Omental fat pad (tissue), 4 donors: ENCODE results near the gene LRP5. TPM values are rescaled to one million over a fixed set of nuclear protein-coding genes. Genes with fewer than 3 reads are reported as not detected.

Experiments used
- ATAC-seq: fragments of 150-250 bp; one replicate; pipeline ENCODE4 v1.9.1; 2016; ENCODE audit warnings: mild to moderate bottlenecking, moderate library complexity; ENCODE audit not compliant: low FRiP score
- DNase-seq: peaks from one replicate; pipeline ENCODE4 v3.0.0-alpha.2; 2019; ENCODE audit warnings: low spot score
- small RNA-seq: library from RNA; depleted of rRNA; stranded (forward); fragments of <200 nt; gene quantifications from one replicate; pipeline ENCODE3, GENCODE V24; 2016
- total RNA-seq, 4 donors: library from RNA; depleted of rRNA; stranded (reverse); fragments of >200 nt; gene quantifications; one replicate each; pipeline ENCODE4 v1.1.0, GENCODE V29; 2016
- TF ChIP-seq, protein P1 (sequence below), 3 donors: fragments of 450-650 bp; IDR thresholded peaks; one replicate each; pipeline ENCODE4 v1.5.1; 2016 to 2017; ENCODE audit warnings: antibody characterized with exemption in 3 of 3, mild to moderate bottlenecking in 3 of 3, moderate library complexity in 2 of 3

Gene LRP5
- total RNA-seq, 4 donors from 2014 or later = 18.0 to 44.5 (median 34.6) TPM

DNA sequence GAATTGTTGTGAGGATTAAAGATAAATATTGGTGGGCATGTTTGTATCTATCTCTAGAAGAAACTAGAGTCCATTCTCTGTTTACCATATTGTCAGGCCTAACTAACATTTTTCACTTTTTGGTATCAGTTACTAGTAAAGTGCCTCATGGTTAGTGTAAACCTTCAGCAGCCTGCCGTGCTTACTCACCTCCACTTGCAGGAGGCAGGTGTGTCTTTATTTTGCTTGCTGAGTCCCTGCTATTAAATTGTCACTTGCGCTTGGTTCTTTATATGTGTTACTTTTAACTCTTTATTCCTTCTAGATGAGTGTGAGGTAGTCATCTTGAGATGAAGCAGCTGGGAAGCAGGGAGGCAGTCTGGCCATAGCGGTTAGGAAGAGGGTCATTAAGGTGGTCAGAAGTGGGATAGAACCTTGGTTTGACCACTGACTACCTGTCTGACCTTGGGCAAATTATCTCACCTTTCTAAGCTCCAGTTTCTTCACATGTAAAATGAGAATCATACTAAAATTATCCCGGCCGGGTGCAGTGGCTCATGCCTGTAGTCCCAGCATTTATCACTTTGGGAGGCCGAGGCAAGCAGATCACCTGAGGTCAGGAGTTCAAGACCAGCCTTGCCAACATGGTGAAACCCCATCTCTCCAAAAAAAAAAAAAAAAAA lies 169.3 kb downstream of the LRP5 start:
- ATAC-seq = no peak
- TF ChIP-seq, protein P1, sequence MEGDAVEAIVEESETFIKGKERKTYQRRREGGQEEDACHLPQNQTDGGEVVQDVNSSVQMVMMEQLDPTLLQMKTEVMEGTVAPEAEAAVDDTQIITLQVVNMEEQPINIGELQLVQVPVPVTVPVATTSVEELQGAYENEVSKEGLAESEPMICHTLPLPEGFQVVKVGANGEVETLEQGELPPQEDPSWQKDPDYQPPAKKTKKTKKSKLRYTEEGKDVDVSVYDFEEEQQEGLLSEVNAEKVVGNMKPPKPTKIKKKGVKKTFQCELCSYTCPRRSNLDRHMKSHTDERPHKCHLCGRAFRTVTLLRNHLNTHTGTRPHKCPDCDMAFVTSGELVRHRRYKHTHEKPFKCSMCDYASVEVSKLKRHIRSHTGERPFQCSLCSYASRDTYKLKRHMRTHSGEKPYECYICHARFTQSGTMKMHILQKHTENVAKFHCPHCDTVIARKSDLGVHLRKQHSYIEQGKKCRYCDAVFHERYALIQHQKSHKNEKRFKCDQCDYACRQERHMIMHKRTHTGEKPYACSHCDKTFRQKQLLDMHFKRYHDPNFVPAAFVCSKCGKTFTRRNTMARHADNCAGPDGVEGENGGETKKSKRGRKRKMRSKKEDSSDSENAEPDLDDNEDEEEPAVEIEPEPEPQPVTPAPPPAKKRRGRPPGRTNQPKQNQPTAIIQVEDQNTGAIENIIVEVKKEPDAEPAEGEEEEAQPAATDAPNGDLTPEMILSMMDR (IDR thresholded peaks at IDR 0.05) = no peak

DNA sequence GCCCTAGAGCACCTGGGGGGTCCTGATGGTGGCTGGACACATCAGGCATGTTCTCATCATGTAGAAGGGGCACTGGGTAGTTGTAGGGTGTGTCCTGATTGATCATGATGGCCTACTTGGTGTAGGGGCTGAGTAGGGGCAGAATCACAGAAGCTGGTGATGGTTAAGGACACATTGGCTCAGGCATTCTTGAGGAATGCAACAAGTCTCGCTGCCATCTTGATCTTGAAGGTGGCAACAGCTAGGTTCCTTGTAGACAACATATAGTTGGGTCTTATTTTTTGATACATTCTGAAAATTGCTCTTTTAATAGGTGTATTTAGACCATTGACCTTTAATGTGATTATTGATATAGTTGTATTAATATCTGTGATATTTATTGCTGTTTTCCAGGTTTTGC lies 176.2 kb downstream of the LRP5 start:
- TF ChIP-seq, protein P1 (IDR thresholded peaks at IDR 0.05) = no peak
- no peak for DNase-seq
- ATAC-seq = no peak

More for the DNA sequence above, 169.3 kb downstream of the LRP5 start:
- no peak for DNase-seq

DNA sequence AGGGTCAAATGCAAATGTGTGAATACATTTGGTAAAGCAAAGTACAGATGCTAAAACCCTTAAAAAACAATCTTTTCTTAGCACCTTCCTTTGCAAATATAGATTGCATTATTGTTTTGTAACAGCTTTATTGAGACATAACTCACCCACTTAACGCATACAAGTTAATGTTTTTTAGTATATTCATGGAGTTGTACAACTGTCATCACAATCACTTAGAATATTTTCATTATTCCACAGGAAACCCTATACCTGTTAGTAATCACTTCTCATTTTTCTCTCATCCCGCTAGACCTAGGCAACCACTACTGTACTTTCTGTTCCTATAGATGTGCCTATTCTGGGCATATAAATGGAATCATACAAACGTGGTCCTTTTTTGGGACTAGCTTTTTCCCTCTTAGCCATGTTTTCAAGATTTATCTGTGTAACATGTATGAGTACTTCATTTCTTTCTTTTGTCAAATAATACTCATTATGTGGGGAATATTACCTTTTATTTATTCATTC lies 182.9 kb downstream of the LRP5 start:
- DNase-seq = no peak
- TF ChIP-seq, protein P1 (IDR thresholded peaks at IDR 0.05) = no peak

GRCh38 chr11:68495872-68496271 lies 183.5 kb downstream of the LRP5 start:
- no peak for DNase-seq
- no peak for ATAC-seq
- TF ChIP-seq, protein P1 (IDR thresholded peaks at IDR 0.05) = no peak

More for the DNA sequence above, 182.9 kb downstream of the LRP5 start:
- no peak for ATAC-seq

DNA sequence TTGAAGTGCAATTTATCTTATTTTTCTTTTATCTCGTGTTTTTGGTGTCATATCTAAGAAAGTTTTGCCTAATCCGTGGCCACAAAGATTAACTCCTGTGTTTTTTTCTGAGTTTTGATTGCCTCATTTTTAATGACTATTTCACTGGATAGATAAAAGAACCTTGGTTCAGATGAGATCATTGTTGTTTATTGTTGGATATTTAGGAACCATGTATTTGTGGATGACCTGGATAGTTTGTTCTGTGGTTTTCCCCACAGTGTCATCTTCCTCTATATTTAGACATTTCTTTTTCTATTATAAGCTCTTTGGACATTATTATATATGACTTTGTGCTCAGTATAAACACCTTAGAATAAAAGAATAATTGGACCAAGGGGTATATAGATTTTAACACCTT lies 185.4 kb downstream of the LRP5 start:
- TF ChIP-seq, protein P1 (IDR thresholded peaks at IDR 0.05) = no peak
- ATAC-seq = no peak

DNA sequence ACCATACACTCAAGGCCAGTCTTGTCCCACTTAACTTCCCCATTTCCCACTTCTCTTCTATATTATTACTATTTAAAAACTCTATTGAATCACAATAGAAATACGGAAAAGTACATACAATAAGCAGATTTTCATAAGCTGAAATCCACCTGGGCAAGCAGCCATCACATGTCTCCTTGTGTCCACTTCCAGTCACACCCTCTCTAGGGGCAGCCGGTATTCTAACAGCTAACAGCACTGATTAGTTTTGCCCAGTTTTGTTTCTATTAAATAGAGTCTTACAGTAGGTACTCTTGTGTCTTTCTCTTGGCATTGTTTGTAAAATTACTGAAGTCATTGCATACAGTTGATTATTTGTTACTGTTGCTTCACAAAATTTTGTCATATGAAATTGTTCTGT lies 185.9 kb downstream of the LRP5 start:
- TF ChIP-seq, protein P1 (IDR thresholded peaks at IDR 0.05) = no peak
- DNase-seq (no peak), ATAC-seq (no peak)

More for the DNA sequence above, 185.4 kb downstream of the LRP5 start:
- no peak for DNase-seq

Small RNAs within 50 kb of the gene (small RNA-seq; reads per million reads assigned to genes)
- not detected for gene NDUFA3P2

Other genes with a start within 250 kb of the LRP5 start
- 10 to 100 TPM; 27.7 to 72.5 (median 33.3) TPM for gene CHKA, start 191.2 kb upstream of the LRP5 start, total RNA-seq
- gene KMT5B, start 99.3 kb upstream of the LRP5 start, total RNA-seq = 10 to 100 TPM; 19.5 to 47.1 (median 32.1) TPM
- 10 to 100 TPM; 16.4 to 31.2 (median 23.8) TPM for gene C11orf24, start 40.6 kb upstream of the LRP5 start, total RNA-seq
- 100 to 1,000 TPM; 104 to 137 (median 119) TPM for gene PPP6R3, start 148.2 kb downstream of the LRP5 start, total RNA-seq